ENCODE measurements around the gene KARS1. TPM values are rescaled to one million over a fixed set of nuclear protein-coding genes. Genes with fewer than 3 reads are reported as not detected.

KARS1 gene
- total RNA-seq, 3 donors from 2014 or later, result 94.3 to 108 (median 103) TPM

GRCh38 chr16:75590920-75591843, 56.3 kb downstream of the KARS1 start:
- no peak overlapping the region for H3K4me3 ChIP-seq

GRCh38 chr16:75589306-75589705, 58.2 kb downstream of the KARS1 start:
- ATAC-seq (no peak), DNase-seq (no peak)
- intact Hi-C loops (cut with DNase I, micrococcal nuclease), result no loop called here
- Histone ChIP-seq H3K9me3 (no peaks in the 10 kb centered on the region), H3K4me1 (ENCODE audit: low read depth) (no peaks in the 10 kb centered on the region), H3K4me3 (no peak overlapping the region), H3K36me3 (ENCODE audit: low read depth) (no peaks in the 10 kb centered on the region)
- TF ChIP-seq CTCF (IDR thresholded peaks at IDR 0.05), result no peak

More at GRCh38 chr16:75590920-75591843, 56.3 kb downstream of the KARS1 start:
- peak; percentile 74 for ATAC-seq
- H3K4me1 ChIP-seq (ENCODE audit: low read depth), result no peaks in the 10 kb centered on the region
- no peaks in the 10 kb centered on the region for H3K9me3 ChIP-seq
- H3K36me3 ChIP-seq (ENCODE audit: low read depth), result no peaks in the 10 kb centered on the region
- intact Hi-C loops (cut with DNase I, micrococcal nuclease), result no loop called here
- TF ChIP-seq CTCF (IDR thresholded peaks at IDR 0.05), result no peak
- DNase-seq, result peak in 1 of 3 donors; percentile 32

- intact Hi-C loops (cut with DNase I, micrococcal nuclease), result no loop called here
- no peak for DNase-seq
Measured at GRCh38 chr16:75588716-75589115, 58.7 kb downstream of the KARS1 start.

GRCh38 chr16:75584108-75584507, 63.4 kb downstream of the KARS1 start:
- Histone ChIP-seq H3K36me3 (ENCODE audit: low read depth) (no peaks in the 10 kb centered on the region), H3K4me3 (no peak overlapping the region), H3K9me3 (no peaks in the 10 kb centered on the region), H3K4me1 (ENCODE audit: low read depth) (no peaks in the 10 kb centered on the region)
- intact Hi-C loops (cut with DNase I, micrococcal nuclease), result no loop called here
- DNase-seq (no peak), ATAC-seq (no peak)
- TF ChIP-seq CTCF (IDR thresholded peaks at IDR 0.05), result no peak

More at GRCh38 chr16:75588716-75589115, 58.7 kb downstream of the KARS1 start:
- Histone ChIP-seq H3K36me3 (ENCODE audit: low read depth) (no peaks in the 10 kb centered on the region), H3K9me3 (no peaks in the 10 kb centered on the region), H3K4me1 (ENCODE audit: low read depth) (no peaks in the 10 kb centered on the region), H3K4me3 (no peak overlapping the region)
- no peak for TF ChIP-seq CTCF (IDR thresholded peaks at IDR 0.05)
- ATAC-seq, result no peak

GRCh38 chr16:75579281-75579834, 68.1 kb downstream of the KARS1 start:
- Histone ChIP-seq H3K36me3 (ENCODE audit: low read depth) (no peaks in the 10 kb centered on the region), H3K4me1 (ENCODE audit: low read depth) (no peaks in the 10 kb centered on the region), H3K4me3 (no peak overlapping the region), H3K9me3 (no peaks in the 10 kb centered on the region)
- TF ChIP-seq CTCF (IDR thresholded peaks at IDR 0.05), result no peak
- intact Hi-C loops (cut with DNase I, micrococcal nuclease), result no loop called here
- DNase-seq (no peak), ATAC-seq (no peak)
